Esophagus squamous epithelium (tissue), 5 donors: ENCODE data around the gene B4GALT3. TPM values are rescaled to one million over a fixed set of nuclear protein-coding genes. Genes with fewer than 3 reads are reported as not detected.
A peak's percentile ranks its signal among the peaks of the same experiment; 100 is the strongest.

Experiments
- DNase-seq: peaks from one replicate; lab custom pipeline; 2025; lab: John Stamatoyannopoulos, UW
- H3K27ac ChIP-seq, 4 donors: fragments of 200-600 bp; sonication (generic); one replicate each; pipeline ENCODE4 v1.5.1; 2016 to 2019; ENCODE audit warnings: mild to moderate bottlenecking in 1 of 4
- H3K27me3 ChIP-seq, 4 donors: fragments of 200-600 bp; sonication (generic); 1 replicate in 3 of 4; 2 replicates in 1 of 4; pipeline versions ENCODE4 v1.5.1 to v1.6.0; 2017 to 2021; ENCODE audit warnings: antibody characterized with exemption in 1 of 4
- H3K36me3 ChIP-seq, 3 donors: fragments of 200-600 bp; sonication (generic); one replicate each; pipeline ENCODE4 v1.5.1; 2016 to 2019
- H3K4me1 ChIP-seq, 3 donors: fragments of 200-600 bp; sonication (generic); one replicate each; pipeline ENCODE4 v1.5.1; 2017 to 2019
- H3K4me3 ChIP-seq, 4 donors: fragments of 200-600 bp; sonication (generic); 1 replicate in 3 of 4; 2 replicates in 1 of 4; pipeline ENCODE4 v1.5.1; 2016 to 2019; ENCODE audit warnings: mild to moderate bottlenecking in 2 of 4, moderate library complexity in 1 of 4
- H3K9me3 ChIP-seq, 3 donors: fragments of 200-600 bp; sonication (generic); one replicate each; pipeline ENCODE4 v1.5.1; 2016 to 2019
- CTCF ChIP-seq, 6 experiments: fragments of 450-650 bp in 4 of 6; fragments of 200-600 bp in 2 of 6; sonication (generic) in 2 of 6; IDR thresholded peaks; one replicate each; pipeline ENCODE4 v1.5.1; 2016 to 2019; ENCODE audit warnings: antibody characterized with exemption in 6 of 6, mild to moderate bottlenecking in 4 of 6, moderate library complexity in 4 of 6
- POLR2A ChIP-seq, 4 donors: fragments of 450-650 bp; IDR thresholded peaks; one replicate each; pipeline ENCODE4 v1.6.1; 2017; ENCODE audit warnings: antibody characterized with exemption in 4 of 4, mild to moderate bottlenecking in 4 of 4, moderate library complexity in 3 of 4
- WGBS, 2 donors: methylation state at CpG; one replicate each; pipeline ENCODE4 v1.1.5; 2018; 5-methylcytosine and 5-hydroxymethylcytosine counted together
- intact Hi-C: fragments of 100-400 bp; cut with DNase I; formaldehyde crosslinking; loops from one replicate; pipeline ENCODE4 v1.15.0; 2022
- total RNA-seq, 4 donors: library from RNA; depleted of rRNA; stranded (reverse); fragments of >200 nt; gene quantifications; one replicate each; pipeline ENCODE4 v1.1.0, GENCODE V29; 2016
- donor health status: DM: yes; HTN: yes; CAD: no.

B4GALT3 gene
- total RNA-seq, 4 donors from 2014 or later = 16.1 to 29.9 (median 18.1) TPM

- intact Hi-C loops = no loop called here
- H3K9me3 ChIP-seq = no peaks in the 10 kb centered on the region
- WGBS, 2 donors = 42 to 53% methylated on average over 9 to 15 of the region's 27 CpGs
- peak overlapping the region in 3 of 4 donors; percentile 38 to 65 (median 39) for H3K4me3 ChIP-seq
- DNase-seq = no peak
- peaks cover 41 to 99% (median 84%) of the 10 kb centered on the region in 3 donors for H3K4me1 ChIP-seq
- peak overlapping the region; percentile 90 to 99 (median 97) for H3K27ac ChIP-seq
- TF ChIP-seq CTCF (IDR thresholded peaks at IDR 0.05) = no peak
- TF ChIP-seq POLR2A (IDR thresholded peaks at IDR 0.05) = peak in 1 of 4 donors; percentile 17
- peaks cover 0 to 15% (median 0%) of the 10 kb centered on the region in 3 donors for H3K36me3 ChIP-seq
- no peaks in the 10 kb centered on the region for H3K27me3 ChIP-seq
Observed at GRCh38 chr1:161196521-161197451, 19.5 kb upstream of the B4GALT3 start.

- 75 to 96% methylated on average over 2 to 4 of the region's 7 CpGs for WGBS, 2 donors
- TF ChIP-seq CTCF (IDR thresholded peaks at IDR 0.05) (no peak), POLR2A (IDR thresholded peaks at IDR 0.05) (no peak)
- intact Hi-C loops = no loop called here
- peak overlapping the region in 3 of 4 donors; percentile 90 to 99 (median 99) for H3K27ac ChIP-seq
- H3K9me3 ChIP-seq = no peaks in the 10 kb centered on the region
- DNase-seq = no peak
- H3K36me3 ChIP-seq = peaks cover 0 to 22% (median 0%) of the 10 kb centered on the region in 3 donors
- peak overlapping the region in 1 of 4 donors; percentile 65 for H3K4me3 ChIP-seq
- H3K4me1 ChIP-seq = peaks cover 35 to 95% (median 78%) of the 10 kb centered on the region in 3 donors
- H3K27me3 ChIP-seq = no peaks in the 10 kb centered on the region
Observed at GRCh38 chr1:161196111-161196510, 18.8 kb upstream of the B4GALT3 start.

- H3K36me3 ChIP-seq = peaks cover 0 to 27% (median 0%) of the 10 kb centered on the region in 3 donors
- intact Hi-C loops = no loop called here
- peaks cover 25 to 92% (median 69%) of the 10 kb centered on the region in 3 donors for H3K4me1 ChIP-seq
- H3K27me3 ChIP-seq = no peaks in the 10 kb centered on the region
- H3K27ac ChIP-seq = peak overlapping the region in 1 of 4 donors; percentile 52
- H3K9me3 ChIP-seq = no peaks in the 10 kb centered on the region
- no peak for TF ChIP-seq POLR2A (IDR thresholded peaks at IDR 0.05)
- TF ChIP-seq CTCF (IDR thresholded peaks at IDR 0.05) = no peak
- no peak for DNase-seq
- H3K4me3 ChIP-seq = peak overlapping the region in 1 of 4 donors; percentile 65
- WGBS, 2 donors = 74 to 86% methylated on average over 3 of the region's 4 CpGs
Observed at GRCh38 chr1:161195171-161195570, 17.9 kb upstream of the B4GALT3 start.

GRCh38 chr1:161193561-161194235, 16.4 kb upstream of the B4GALT3 start:
- intact Hi-C loops = no loop called here
- TF ChIP-seq CTCF (IDR thresholded peaks at IDR 0.05) (no peak), POLR2A (IDR thresholded peaks at IDR 0.05) (no peak)

More at GRCh38 chr1:161193561-161194235, 16.4 kb upstream of the B4GALT3 start:
- peak overlapping the region in 2 of 4 donors; percentile 22 to 52 for H3K27ac ChIP-seq
- no peaks in the 10 kb centered on the region for H3K9me3 ChIP-seq
- H3K4me1 ChIP-seq = peaks cover 12 to 88% (median 56%) of the 10 kb centered on the region in 3 donors
- H3K36me3 ChIP-seq = peaks cover 0 to 27% (median 0%) of the 10 kb centered on the region in 3 donors
- H3K4me3 ChIP-seq = no peak overlapping the region
- no CpG with 5 or more reads among the region's 21 CpGs for WGBS, 2 donors
- no peak for DNase-seq
- H3K27me3 ChIP-seq = no peaks in the 10 kb centered on the region
